ENCODE results near the gene ZNF845.

- TF ChIP-seq, protein P1, sequence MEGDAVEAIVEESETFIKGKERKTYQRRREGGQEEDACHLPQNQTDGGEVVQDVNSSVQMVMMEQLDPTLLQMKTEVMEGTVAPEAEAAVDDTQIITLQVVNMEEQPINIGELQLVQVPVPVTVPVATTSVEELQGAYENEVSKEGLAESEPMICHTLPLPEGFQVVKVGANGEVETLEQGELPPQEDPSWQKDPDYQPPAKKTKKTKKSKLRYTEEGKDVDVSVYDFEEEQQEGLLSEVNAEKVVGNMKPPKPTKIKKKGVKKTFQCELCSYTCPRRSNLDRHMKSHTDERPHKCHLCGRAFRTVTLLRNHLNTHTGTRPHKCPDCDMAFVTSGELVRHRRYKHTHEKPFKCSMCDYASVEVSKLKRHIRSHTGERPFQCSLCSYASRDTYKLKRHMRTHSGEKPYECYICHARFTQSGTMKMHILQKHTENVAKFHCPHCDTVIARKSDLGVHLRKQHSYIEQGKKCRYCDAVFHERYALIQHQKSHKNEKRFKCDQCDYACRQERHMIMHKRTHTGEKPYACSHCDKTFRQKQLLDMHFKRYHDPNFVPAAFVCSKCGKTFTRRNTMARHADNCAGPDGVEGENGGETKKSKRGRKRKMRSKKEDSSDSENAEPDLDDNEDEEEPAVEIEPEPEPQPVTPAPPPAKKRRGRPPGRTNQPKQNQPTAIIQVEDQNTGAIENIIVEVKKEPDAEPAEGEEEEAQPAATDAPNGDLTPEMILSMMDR (IDR thresholded peaks at IDR 0.05): no peak
- no peak for TF ChIP-seq POLR2A (IDR thresholded peaks at IDR 0.05)
- TF ChIP-seq POLR2AphosphoS5 (IDR thresholded peaks at IDR 0.05; ENCODE audit: insufficient read depth in 1 of 2, low read depth in 1 of 2): no peak
These were observed 62.9 kb downstream of the ZNF845 start for GRCh38 chr19:53396525-53396868.

All from vagina (tissue), 2 donors.